ENCODE measurements around the gene FSCN2.
"Not testable (repeated sequence)": the region's sequence is repeated elsewhere in the genome, so short reads cannot be mapped to it uniquely, and the experiment has no call there.

FSCN2 gene

GRCh38 chr17:81580481-81580880 lies 52.3 kb downstream of the FSCN2 start:
- no peak for DNase-seq

- no peak for DNase-seq
Observed at GRCh38 chr17:81581758-81582157, 53.6 kb downstream of the FSCN2 start.

- no peak for DNase-seq
Observed at GRCh38 chr17:81582341-81582740, 54.2 kb downstream of the FSCN2 start.

- DNase-seq = no peak
Observed at GRCh38 chr17:81582749-81583148, 54.6 kb downstream of the FSCN2 start.

- DNase-seq = no peak
Observed at GRCh38 chr17:81583589-81584342, 55.6 kb downstream of the FSCN2 start.

- not testable (repeated sequence) for DNase-seq
Observed at GRCh38 chr17:81584771-81585170, 56.6 kb downstream of the FSCN2 start.

- DNase-seq = no peak
Observed at GRCh38 chr17:81586096-81586495, 57.9 kb downstream of the FSCN2 start.
